Colonic mucosa (tissue), 4 donors: Measurements from ENCODE around the gene NPY5R. TPM values are rescaled to one million over a fixed set of nuclear protein-coding genes. Genes with fewer than 3 reads are reported as not detected.
A peak's percentile ranks its signal among the peaks of the same experiment; 100 is the strongest.

Source experiments
- DNase-seq: peaks from one replicate; pipeline ENCODE4 v3.0.0-alpha.2; 2020
- H3K27ac ChIP-seq: fragments of 200-600 bp; one replicate; pipeline ENCODE4 v1.8.0; 2021
- H3K27me3 ChIP-seq: fragments of 200-600 bp; one replicate; pipeline ENCODE4 v1.8.0; 2021
- H3K36me3 ChIP-seq: fragments of 200-600 bp; one replicate; pipeline ENCODE4 v1.8.0; 2021
- H3K4me1 ChIP-seq: fragments of 200-600 bp; one replicate; pipeline ENCODE4 v1.8.0; 2021; ENCODE audit warnings: mild to moderate bottlenecking
- H3K4me3 ChIP-seq: fragments of 200-600 bp; one replicate; pipeline ENCODE4 v1.8.0; 2021
- H3K9ac ChIP-seq, 2 donors: one replicate each; pipeline ENCODE4 v1.7.0; 2013; ENCODE audit warnings: control low read depth in 2 of 2, low read depth in 2 of 2, low read length in 2 of 2
- H3K9me3 ChIP-seq: fragments of 200-600 bp; one replicate; pipeline ENCODE4 v1.8.0; 2021
- CTCF ChIP-seq: fragments of 200-600 bp; IDR thresholded peaks from one replicate; pipeline ENCODE4 v1.8.0; 2022; ENCODE audit warnings: antibody characterized with exemption, mild to moderate bottlenecking
- intact Hi-C: fragments of 100-400 bp; cut with DNase I; formaldehyde crosslinking; loops from one replicate; pipeline ENCODE4 v1.14.1; 2022
- total RNA-seq, 2 donors: library from RNA; stranded (reverse); fragmentation: NEBNext Ultra II Directional in 1 of 2; extraction: Animal tissue kit (Norgen Biotek cat#: 25700) in 1 of 2; gene quantifications; one replicate each; pipeline ENCODE4 v1.2.1, GENCODE V29; 2021
- donor health status: healthy.
- donor health status: DM: no; HTN: no; CAD: no.
- donor health status: DM: no; HTN: no; CAD: no.

The NPY5R gene
- total RNA-seq, 2 donors from 2014 or later, result 0.21 TPM; not detected in 1

DNA sequence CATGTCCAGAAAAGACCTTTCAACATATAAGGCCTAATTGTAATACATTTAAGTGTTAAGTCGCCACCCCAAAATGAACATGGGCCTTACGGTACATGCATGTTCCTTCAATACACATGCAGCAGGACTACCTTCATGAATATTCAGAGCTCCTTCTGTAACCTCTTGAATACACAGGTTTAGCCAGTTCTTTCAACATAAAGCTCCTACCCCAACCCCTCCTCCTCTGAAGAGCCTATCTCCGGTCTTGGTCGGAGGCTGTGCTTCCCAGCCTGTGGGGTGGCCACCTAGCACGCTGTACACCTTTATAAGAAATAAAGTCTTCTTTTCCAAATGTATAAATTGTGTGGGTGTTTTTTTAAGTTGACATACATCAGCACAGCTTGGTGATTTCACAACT, 28.3 kb downstream of the NPY5R start:
- no peak for TF ChIP-seq CTCF

DNA sequence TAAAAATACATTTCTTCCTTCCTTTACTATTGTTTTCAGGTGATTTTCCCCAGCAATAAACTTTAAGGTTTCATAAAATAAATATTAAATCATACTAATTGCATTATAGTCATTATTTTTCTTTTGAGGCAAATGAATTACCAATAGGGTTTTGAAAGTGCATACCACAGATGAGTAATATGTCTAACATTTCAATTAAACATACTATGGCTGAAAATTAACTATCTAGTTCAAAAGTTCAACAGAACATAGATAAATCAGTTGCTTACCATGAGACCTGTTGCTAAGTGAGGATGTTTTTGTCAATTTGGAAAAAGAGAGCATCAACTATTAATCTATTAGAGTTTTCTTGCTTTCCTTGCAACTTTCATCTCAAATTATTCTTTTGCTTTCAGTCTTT, 35.0 kb downstream of the NPY5R start:
- H3K27ac ChIP-seq, result no peak overlapping the region
- no peaks in the 10 kb centered on the region for H3K9me3 ChIP-seq
- no peaks in the 10 kb centered on the region for H3K4me1 ChIP-seq
- DNase-seq, result no peak
- no peaks in the 10 kb centered on the region for H3K27me3 ChIP-seq
- intact Hi-C loops, result no loop called here
- no peak for TF ChIP-seq CTCF
- no peak overlapping the region for H3K4me3 ChIP-seq
- no peak overlapping the region for H3K9ac ChIP-seq
- no peaks in the 10 kb centered on the region for H3K36me3 ChIP-seq

More for the DNA sequence above, 28.3 kb downstream of the NPY5R start:
- no peak overlapping the region for H3K27ac ChIP-seq
- no peak overlapping the region for H3K4me3 ChIP-seq
- intact Hi-C loops, result no loop called here
- no peaks in the 10 kb centered on the region for H3K9me3 ChIP-seq
- no peak overlapping the region for H3K9ac ChIP-seq
- H3K27me3 ChIP-seq, result no peaks in the 10 kb centered on the region
- H3K4me1 ChIP-seq, result no peaks in the 10 kb centered on the region
- no peaks in the 10 kb centered on the region for H3K36me3 ChIP-seq
- no peak for DNase-seq

DNA sequence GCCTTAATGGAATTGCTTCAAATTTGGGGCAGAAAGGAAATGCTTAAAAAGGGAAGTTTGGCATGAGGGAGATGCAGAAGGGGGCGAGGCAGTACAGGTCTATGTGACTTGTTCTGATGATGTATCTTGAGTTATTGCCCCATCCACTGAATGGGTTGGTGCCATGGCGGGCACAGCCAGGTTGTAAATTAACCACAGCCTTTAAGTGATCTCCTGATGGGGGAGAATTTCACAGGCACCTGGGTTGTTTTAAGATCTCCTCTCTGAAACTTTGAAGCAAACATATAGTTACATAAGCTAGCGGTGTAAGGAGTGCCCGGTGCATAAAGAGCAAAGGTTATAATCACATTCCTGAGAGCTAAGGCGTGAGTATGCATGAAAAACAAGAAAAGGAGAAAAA, 37.0 kb downstream of the NPY5R start:
- no peak for TF ChIP-seq CTCF
- Histone ChIP-seq H3K9me3 (no peaks in the 10 kb centered on the region), H3K27me3 (no peaks in the 10 kb centered on the region), H3K4me1 (no peaks in the 10 kb centered on the region), H3K27ac (peak overlapping the region; percentile 6), H3K4me3 (no peak overlapping the region), H3K9ac (no peak overlapping the region), H3K36me3 (no peaks in the 10 kb centered on the region)
- peak; percentile 50 for DNase-seq
- intact Hi-C loops, result no loop called here

DNA sequence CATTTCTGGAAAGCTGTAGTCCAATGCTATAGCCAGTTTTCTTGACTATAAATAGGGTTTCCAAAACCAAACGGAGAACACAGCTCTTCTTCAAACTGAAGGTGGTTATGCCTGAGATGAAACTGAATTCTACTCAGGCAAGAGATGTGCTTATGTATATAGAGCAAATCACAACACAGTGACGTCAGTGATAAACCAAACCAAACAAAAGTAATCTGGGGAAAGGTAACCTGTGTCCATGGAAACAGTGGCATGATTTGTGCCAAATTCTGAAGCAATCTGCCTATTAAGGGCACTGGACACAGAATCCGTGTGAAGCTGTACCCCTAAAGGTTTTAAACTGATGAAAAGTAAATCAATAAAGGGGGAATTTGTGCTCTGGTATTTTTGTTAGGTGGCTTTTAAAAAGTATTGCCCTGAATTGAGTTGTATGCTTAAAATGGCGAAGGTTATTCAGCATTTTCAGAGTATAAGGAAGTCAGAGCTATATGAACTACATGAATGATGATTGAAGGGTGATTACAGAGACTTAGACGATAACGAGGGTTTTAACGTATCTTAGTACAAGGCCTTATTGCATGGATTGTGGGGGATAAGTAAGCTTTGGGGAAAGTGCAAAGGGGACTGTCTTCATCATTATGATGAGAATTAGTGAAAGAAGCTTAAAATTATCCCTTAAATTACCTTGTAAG, 38.6 kb downstream of the NPY5R start:
- Histone ChIP-seq H3K4me3 (no peak overlapping the region), H3K4me1 (no peaks in the 10 kb centered on the region), H3K9ac (no peak overlapping the region), H3K27me3 (no peaks in the 10 kb centered on the region), H3K27ac (peak overlapping the region; percentile 23), H3K9me3 (no peaks in the 10 kb centered on the region), H3K36me3 (no peaks in the 10 kb centered on the region)
- no peak for TF ChIP-seq CTCF
- intact Hi-C loops, result no loop called here
- peak; percentile 18 for DNase-seq

DNA sequence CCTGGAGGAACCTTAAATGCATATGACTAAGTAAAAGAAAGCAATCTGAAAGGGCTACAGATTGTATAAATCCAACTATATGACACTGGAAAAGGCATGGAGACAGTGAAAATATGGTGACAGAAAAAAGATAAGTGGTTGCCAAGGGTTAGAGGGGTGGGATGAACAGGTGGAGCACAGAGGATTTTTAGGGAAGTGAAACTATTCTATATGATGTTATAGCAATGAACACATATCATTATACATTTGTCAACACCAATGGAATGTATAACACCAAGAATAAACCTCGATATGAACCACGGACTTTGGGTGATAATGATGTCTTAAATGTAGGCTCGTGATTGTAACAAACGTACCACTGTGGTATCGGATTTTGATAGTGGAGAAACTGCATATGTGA, 40.7 kb downstream of the NPY5R start:
- no peak overlapping the region for H3K27ac ChIP-seq
- TF ChIP-seq CTCF, result no peak
- intact Hi-C loops, result no loop called here
- no peaks in the 10 kb centered on the region for H3K36me3 ChIP-seq
- no peaks in the 10 kb centered on the region for H3K4me1 ChIP-seq
- no peak overlapping the region for H3K4me3 ChIP-seq
- no peak for DNase-seq
- no peak overlapping the region for H3K9ac ChIP-seq
- no peaks in the 10 kb centered on the region for H3K9me3 ChIP-seq
- no peaks in the 10 kb centered on the region for H3K27me3 ChIP-seq
